Kidney (tissue), 14 donors: ENCODE data around the gene CHST3. TPM values are rescaled to one million over a fixed set of nuclear protein-coding genes. Genes with fewer than 3 reads are reported as not detected.

Source experiments
- DNase-seq, 5 donors: peaks; one replicate each; pipeline ENCODE4 v3.0.0-alpha.2; 2013 to 2020
- FAIRE-seq: peaks from 2 replicates; lab custom pipeline; 2012; peaks lifted over from hg19 to GRCh38; lab: Jason Lieb, UNC
- H3K27ac ChIP-seq, 2 donors: one replicate each; pipeline ENCODE4 v1.7.0; 2013; ENCODE audit warnings: low read depth in 2 of 2, low read length in 2 of 2, inconsistent platforms in 1 of 2
- H3K27me3 ChIP-seq: one replicate; pipeline ENCODE4 v1.7.1; 2013; ENCODE audit warnings: low read length, inconsistent platforms; ENCODE audit not compliant: control insufficient read depth, insufficient read depth
- H3K36me3 ChIP-seq, 3 donors: one replicate each; pipeline versions ENCODE4 v1.7.0 to v1.7.1; 2013; ENCODE audit warnings: low read length in 3 of 3, control low read depth in 1 of 3, inconsistent platforms in 1 of 3; ENCODE audit not compliant: insufficient read depth in 3 of 3, control insufficient read depth in 2 of 3
- H3K4me1 ChIP-seq, 3 donors: one replicate each; pipeline versions ENCODE4 v1.7.0 to v1.7.1; 2013; ENCODE audit warnings: low read length in 3 of 3, inconsistent platforms in 1 of 3, low read depth in 1 of 3; ENCODE audit not compliant: control insufficient read depth in 2 of 3, insufficient read depth in 2 of 3
- H3K4me3 ChIP-seq, 3 donors: one replicate each; pipeline versions ENCODE4 v1.7.0 to v1.8.1; 2013; ENCODE audit warnings: low read length in 3 of 3, control low read depth in 1 of 3, inconsistent platforms in 1 of 3
- H3K9ac ChIP-seq, 3 donors: one replicate each; pipeline versions ENCODE4 v1.7.0 to v1.7.1; 2013; ENCODE audit warnings: low read length in 3 of 3, control low read depth in 1 of 3, inconsistent platforms in 1 of 3
- H3K9me3 ChIP-seq, 3 donors: one replicate each; pipeline versions ENCODE4 v1.7.0 to v1.7.1; 2013; ENCODE audit warnings: low read length in 3 of 3, control low read depth in 1 of 3, inconsistent platforms in 1 of 3; ENCODE audit not compliant: control insufficient read depth in 2 of 3, insufficient read depth in 1 of 3
- intact Hi-C: fragments of 100-400 bp; cut with DNase I; formaldehyde crosslinking; loops from one replicate; pipeline ENCODE4 v1.11.1; 2022
- polyA plus RNA-seq: library from polyadenylated mRNA; stranded (reverse); fragments of 350-450 nt; fragmentation: Illumina TruSeq; extraction: RNeasy Lipid Tissue Mini Kit (QIAGEN cat#74804); gene quantifications from one replicate; pipeline ENCODE4 v1.2.3, GENCODE V29; 2014; ENCODE audit warnings: low read depth, low replicate concordance; ENCODE audit not compliant: insufficient read depth
- total RNA-seq: library from RNA; stranded (reverse); fragmentation: NEBNext Ultra II Directional; extraction: Animal tissue kit (Norgen Biotek cat#: 25700); gene quantifications from one replicate; pipeline ENCODE4 v1.2.1, GENCODE V29; 2021
- TF ChIP-seq, protein P1 (sequence below): IDR thresholded peaks from 3 replicates; pipeline ENCODE4 v1.5.1; 2012; ENCODE audit warnings: mild to moderate bottlenecking, moderate library complexity, borderline replicate concordance; ENCODE audit not compliant: insufficient read depth; ENCODE audit errors: extremely low read depth
- donor health status: control.
- donor health status: control.
- donor health status: control.
- donor health status: control.
- donor health status: control.
- donor health status: DM: yes; HTN: yes; CAD: no.
- donor health status: Normal renal cell carcinoma (clear cell type).

CHST3 gene
- total and polyA plus RNA-seq, 2 donors from 2014 or later = 9.1 to 31.5 TPM

DNA sequence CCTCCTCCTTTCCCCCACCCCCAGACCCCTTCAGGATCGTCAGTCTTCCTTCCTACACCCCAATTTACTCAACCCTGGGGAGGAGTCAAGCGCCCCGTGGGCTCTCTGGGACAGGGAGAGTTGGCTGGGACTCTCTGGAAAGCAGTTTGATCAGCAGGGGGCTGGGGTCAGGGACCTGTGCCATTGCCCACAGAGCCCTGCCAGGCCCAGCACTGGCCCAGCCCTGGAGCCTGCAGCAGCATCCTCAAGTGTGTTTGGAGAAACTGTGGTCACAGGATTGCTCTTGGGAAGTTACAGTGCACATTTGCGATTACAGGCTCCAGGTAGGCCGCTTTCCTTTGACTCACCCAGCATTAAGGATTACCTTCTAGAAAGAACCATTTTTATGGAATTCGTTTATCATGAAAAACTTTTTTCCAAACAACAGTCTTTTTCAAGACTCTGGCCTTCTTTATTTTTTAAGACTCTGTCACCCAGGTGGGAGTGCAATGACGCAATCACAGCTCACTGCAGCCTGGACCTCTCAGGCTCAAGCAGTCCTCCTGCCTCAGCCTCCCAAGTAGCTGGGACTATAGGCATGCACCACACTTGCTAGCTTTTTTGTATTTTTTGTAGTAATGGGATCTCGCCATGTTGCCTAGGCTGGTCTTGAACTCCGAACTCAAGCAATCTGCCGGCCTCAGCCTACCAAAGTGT is 50.7 kb downstream of the CHST3 start:
- H3K9me3 ChIP-seq = no peaks in the 10 kb centered on the region
- TF ChIP-seq, protein P1, sequence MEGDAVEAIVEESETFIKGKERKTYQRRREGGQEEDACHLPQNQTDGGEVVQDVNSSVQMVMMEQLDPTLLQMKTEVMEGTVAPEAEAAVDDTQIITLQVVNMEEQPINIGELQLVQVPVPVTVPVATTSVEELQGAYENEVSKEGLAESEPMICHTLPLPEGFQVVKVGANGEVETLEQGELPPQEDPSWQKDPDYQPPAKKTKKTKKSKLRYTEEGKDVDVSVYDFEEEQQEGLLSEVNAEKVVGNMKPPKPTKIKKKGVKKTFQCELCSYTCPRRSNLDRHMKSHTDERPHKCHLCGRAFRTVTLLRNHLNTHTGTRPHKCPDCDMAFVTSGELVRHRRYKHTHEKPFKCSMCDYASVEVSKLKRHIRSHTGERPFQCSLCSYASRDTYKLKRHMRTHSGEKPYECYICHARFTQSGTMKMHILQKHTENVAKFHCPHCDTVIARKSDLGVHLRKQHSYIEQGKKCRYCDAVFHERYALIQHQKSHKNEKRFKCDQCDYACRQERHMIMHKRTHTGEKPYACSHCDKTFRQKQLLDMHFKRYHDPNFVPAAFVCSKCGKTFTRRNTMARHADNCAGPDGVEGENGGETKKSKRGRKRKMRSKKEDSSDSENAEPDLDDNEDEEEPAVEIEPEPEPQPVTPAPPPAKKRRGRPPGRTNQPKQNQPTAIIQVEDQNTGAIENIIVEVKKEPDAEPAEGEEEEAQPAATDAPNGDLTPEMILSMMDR = no peak
- no peak overlapping the region for H3K9ac ChIP-seq
- H3K27ac ChIP-seq = no peak overlapping the region
- no peaks in the 10 kb centered on the region for H3K36me3 ChIP-seq
- intact Hi-C loops = no loop called here
- no peak overlapping the region for H3K4me3 ChIP-seq
- H3K4me1 ChIP-seq = peaks cover 0 to 19% (median 13%) of the 10 kb centered on the region in 3 donors
- FAIRE-seq = no peak
- no peak for DNase-seq
- no peaks in the 10 kb centered on the region for H3K27me3 ChIP-seq

- Histone ChIP-seq H3K27ac (no peak overlapping the region), H3K4me3 (no peak overlapping the region), H3K9me3 (no peaks in the 10 kb centered on the region), H3K9ac (no peak overlapping the region), H3K27me3 (no peaks in the 10 kb centered on the region), H3K4me1 (peaks cover 0 to 15% (median 7%) of the 10 kb centered on the region in 3 donors), H3K36me3 (no peaks in the 10 kb centered on the region)
- TF ChIP-seq, protein P1 = no peak
- intact Hi-C loops = no loop called here
- FAIRE-seq (no peak), DNase-seq (no peak)
These were observed 51.6 kb downstream of the CHST3 start for GRCh38 chr10:72015841-72016240.

- Histone ChIP-seq H3K9me3 (no peaks in the 10 kb centered on the region), H3K27ac (no peak overlapping the region), H3K27me3 (no peaks in the 10 kb centered on the region), H3K36me3 (no peaks in the 10 kb centered on the region), H3K4me3 (no peak overlapping the region), H3K9ac (no peak overlapping the region), H3K4me1 (peaks cover 0 to 17% (median 7%) of the 10 kb centered on the region in 3 donors)
- FAIRE-seq (no peak), DNase-seq (peak in 1 of 5 donors; percentile 43)
- intact Hi-C loops = no loop called here
- TF ChIP-seq, protein P1 = no peak
These were observed 52.6 kb downstream of the CHST3 start for GRCh38 chr10:72016608-72017300.
